Measurements from ENCODE around the gene RNASE4.
"Not testable (repeated sequence)": the region's sequence is repeated elsewhere in the genome, so short reads cannot be mapped to it uniquely, and the experiment has no call there.

Gene RNASE4, protein sequence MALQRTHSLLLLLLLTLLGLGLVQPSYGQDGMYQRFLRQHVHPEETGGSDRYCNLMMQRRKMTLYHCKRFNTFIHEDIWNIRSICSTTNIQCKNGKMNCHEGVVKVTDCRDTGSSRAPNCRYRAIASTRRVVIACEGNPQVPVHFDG

DNA sequence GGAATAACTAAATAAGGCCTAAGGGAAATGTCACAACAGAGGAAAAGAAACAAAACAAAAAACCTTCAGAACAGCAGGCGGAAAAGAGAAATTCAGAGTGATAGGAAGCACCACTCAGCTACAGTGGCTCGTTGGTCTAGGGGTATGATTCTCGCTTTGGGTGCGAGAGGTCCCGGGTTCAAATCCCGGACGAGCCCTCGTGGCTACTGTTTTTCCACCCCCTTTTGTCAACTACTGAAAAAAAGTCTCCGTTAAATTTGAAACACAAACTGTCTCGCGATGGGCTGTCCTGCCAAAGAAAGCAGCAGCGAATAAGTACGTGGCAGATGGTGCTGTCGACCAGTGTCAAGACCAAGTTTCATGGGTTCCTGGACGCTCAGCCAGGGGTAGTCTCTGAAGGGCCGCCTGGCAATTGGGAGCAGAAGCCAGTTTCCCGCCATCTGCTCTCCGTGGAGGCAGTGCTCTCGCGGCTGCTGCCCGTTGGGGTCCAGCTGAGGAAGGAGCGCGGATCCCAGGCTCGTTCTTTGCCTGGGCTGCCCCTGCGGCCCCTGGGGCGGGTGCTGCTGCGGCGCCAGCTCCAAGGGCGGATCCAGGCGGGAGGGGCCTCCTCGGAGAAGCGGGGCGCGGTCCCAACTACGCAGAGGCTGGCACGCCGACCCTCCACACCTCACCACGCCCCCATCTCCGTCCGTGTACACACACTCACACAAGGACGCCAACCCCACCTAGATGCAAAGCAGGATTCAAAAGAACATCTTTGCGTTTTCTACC lies at the start of gene RNASE4:
Gene RNASE4, plus strand, starts transcription at position 670 of the 771 bp plus-strand sequence. CDS start 14,812 bp downstream, outside the sequence.
- peak; percentile 87 for DNase-seq

DNA sequence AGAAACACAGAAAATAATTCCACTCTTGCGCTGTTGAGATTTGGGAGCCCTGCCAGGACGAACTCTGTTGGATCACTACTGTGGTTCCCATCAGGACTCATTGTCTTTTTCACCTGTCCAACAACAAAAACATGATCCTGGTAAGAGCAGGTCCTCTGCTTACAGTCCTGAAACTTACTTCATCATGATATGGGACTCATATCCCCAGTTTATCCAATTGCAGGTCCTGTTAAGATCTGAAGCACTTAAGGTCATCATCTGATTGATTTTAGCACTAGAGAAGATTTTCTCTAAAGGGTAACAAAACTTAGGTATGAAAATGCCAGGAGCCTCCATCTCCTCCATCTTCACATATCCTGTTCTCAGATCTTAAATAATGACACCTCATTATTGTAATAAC lies 42.8 kb upstream of the RNASE4 start, which contains the start of gene OR6S1:
Gene OR6S1, minus strand, starts transcription at position 101 of the 400 bp plus-strand sequence. Its CDS starts 0 bp downstream, at position 101.
- DNase-seq, result no peak

DNA sequence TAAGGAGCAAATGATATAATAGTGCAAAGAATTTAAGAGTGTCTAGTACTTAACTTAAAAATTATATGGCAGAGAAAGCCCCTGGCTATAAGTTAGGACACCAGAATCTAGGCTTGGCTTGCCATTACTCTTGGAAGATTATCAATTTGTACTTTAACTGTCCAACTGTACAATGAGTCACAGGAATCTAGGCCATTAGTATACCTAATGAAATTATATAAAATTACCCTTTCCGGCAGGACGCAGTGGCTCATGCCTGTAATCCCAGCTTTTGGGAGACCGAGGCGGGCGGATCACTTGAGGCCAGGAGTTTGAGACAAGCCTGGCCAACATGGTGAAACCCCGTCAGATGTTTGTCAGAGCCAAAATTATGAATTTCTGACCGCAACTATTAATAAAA lies 42.2 kb upstream of the RNASE4 start:
- DNase-seq, result no peak

DNA sequence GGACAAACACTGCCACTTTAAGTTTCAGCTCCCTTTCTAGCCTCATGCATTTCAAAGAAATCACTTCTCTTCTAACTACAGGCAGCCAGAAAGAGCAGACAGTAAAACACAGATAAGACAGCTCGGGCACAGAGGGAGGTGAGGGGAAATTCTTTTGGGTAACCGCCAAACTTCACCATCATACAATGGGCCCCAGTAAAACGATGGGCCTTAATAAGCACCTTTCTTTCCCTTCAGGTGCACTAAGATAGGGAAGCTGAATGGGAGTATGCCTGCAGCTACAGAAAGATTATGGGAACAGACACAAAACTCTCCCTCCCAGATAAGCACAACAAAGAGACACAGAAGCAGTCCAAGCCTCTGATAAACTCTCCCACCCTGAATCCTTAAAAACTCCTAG lies 41.6 kb upstream of the RNASE4 start:
- DNase-seq, result not testable (repeated sequence)

DNA sequence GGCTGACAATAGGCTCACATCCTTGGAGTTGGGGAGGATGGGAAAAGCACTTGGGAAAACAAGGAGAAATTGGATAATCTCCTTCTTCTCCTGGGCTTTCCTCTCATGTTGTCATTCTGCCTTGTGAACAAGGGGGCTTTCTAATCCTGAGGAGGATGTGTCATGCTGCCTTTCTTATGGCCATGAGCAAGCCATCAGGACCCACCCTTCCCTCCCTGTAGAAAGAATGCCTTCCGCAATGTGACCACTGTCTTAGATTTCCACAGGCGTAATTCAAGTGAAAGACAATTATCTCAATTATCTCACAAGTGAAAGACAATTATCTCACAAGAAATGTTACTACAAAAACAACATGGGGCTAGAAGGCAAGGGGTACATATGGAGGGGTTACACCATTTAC lies 39.8 kb upstream of the RNASE4 start:
- DNase-seq, result no peak

DNA sequence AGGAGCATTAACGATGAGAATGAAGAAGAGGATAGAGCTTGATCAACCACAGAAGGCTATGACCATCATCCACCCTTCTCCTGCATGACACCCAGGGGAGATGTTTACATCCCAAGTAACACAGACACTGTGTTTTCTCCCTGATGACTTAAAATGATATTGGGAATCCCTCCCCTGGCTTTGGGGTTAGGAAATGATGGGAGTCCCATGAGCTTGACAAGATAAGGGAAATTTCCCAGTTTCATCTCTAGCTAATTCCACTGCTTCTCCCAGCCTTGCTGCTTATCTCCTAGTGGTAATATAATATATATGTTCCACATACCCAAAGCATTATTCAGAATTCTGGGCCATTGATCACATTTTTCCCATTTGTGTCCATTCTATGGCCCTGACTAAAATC lies 38.9 kb upstream of the RNASE4 start:
- no peak for DNase-seq

DNA sequence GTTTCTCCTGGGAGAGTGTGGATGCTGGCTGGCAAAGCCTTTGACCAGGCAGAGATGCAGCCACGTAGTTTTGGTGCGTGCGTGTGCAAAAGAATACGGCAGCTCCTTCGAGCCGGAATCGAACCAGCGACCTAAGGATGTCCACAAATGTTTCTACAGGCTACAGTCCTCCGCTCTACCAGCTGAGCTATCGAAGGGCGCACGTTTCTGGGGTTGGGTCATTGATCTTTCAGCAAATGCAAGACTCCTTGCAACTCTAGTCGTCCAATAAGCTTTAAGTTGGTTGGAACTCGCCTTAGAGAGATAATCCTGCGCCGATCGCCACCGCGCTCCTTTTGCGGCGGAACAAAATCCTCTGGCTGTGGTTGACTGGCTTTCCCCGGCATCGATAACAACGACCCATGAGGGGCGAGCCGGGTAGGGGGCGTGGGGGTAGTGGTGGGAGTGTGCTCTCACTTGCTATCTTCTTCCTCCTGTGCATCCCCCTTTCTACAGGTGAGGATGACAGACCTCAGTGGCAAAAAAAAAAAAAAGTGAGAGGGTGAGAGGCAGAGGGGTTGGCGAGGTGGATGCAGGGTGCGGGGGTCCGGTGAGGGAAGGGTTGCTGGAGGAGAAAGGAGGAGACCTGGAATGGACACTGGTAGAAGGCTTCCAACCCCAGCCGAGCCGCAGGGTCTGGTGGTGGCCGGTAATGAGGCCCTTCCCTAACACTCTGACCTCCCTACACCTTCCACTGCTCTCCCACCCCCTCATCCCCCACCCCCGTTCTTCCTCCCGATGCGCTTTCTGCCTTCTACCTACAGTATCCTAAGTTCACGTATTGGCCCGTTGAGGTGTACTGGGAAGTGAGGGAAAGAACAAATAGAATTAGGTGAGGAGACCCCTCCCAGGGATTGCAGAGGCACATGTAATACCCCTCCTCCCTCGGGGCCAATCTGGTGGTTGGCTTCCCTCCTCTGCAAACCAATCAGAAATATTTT lies 31.1 kb upstream of the RNASE4 start:
- no peak for DNase-seq

DNA sequence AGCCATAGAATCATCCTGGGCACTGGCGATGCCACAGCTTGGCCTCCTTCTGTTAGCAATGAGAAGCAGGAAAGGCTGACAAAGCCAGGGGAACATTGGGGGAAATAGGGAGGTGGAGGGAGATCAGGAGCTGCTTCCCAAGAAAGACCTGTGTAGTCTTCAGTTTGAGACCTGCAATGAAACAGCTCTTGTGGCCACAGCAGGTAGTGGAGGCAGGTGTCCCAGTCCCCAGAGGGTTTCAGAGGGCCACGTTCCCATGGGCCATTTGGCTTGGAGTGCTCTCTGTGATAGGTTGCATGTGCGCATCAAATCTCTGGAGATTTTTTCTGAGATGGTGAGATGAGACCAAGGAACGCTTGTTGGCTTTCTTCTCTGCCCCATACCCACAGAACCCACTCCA lies 28.5 kb upstream of the RNASE4 start:
- DNase-seq, result no peak

DNA sequence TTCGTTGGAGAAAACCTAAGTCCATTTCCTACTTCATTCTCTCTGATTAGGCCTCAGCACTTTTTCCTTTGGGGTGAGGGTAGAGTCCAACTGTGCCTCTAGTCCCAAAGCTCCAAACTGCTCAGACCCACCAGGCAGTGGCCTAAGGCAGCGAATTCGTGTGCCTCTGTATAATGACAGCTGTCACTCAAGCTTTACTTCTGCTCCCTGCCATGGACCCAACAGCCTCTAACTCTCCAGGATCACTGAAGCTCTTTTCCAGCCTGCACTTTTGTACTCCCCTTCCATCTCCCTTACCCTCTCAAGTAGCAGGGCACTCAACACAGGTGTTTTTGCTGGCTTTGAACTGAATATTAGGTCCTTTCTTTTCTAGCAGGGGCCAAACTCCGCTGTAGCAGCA lies 28.1 kb upstream of the RNASE4 start:
- no peak for DNase-seq

DNA sequence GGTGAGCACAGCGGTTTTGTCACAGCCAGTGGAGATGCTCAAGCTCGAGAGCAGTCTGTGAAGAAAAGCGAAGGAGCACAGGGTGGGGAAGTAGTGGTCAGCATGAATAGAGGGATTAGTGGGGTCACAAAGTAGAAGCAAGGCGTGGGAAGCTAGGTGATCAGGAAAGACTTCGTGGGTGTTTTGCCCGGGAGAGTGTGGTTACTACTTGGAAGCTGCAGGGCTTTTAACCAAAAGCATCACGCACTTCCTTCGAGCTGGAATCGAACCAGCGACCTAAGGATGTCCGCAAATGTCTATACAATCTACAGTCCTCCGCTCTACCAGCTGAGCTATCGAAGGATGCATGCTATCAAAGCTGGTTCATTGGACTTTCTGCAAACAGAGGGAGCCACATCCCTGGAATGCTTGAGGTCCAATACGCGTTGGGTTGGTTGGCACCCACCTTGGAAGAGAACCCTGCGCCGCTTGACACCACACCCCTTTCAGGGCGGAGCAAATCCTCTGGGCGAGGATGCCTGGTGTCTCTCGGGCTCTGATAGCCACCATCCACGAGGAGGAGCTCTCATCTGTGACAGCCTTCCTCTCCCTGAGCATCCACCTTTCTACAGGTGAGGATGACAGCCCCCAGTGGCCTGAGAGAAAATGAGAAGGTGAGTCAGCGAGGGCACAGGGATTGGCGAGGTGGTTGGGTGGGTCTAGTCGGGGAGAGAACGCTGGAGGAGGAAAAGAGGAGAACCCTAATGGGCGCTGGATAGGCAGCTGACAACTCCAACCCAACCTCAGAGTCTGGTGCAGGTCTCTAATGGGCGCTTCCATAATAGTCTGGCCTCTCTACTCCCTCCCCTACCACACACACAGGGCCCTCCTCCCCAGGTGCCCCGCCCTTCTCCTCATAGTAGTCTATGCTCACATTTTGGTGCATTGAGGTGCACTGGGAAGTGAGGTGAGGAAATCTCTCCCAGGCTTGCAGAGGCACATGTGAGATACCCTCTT lies 26.8 kb upstream of the RNASE4 start:
- no peak for DNase-seq

DNA sequence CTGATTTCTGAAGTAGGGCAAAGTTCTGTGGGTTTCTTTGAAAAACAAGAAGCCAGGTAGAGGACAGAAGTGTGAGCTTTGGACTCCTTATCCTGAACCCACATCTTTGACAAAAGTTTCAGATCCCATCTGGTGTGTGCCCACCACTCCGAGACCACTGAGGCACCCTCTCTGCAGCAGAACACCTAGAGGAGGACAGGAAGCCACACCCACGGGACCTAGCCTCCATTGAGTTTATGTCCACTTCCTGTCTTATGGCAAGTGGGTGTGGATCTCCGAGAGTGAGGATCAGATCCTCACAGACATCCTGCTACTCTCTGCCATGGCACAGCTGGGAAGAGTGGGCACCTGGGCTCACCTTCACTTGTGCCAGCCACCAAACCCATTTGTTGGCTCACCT lies 26.1 kb upstream of the RNASE4 start:
- DNase-seq, result no peak

DNA sequence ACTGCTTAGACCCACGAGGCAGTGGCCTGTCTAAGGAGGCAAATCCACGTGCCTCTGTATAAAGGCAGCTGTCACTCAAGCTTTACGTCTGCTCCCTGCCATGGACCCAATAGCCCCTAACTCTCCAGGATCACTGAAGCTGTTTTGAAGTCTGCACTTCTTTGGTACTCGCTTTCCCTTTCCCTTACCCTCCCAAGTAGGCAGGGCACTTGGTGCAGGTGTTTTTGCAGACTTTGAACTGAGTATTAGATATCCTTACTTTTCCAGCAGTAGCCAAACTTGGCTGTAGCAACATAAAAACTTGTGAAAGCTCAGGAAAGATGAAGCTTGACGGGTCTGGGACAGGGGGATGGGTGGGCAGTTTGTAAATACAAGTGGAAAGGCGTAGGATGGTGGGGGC lies 25.0 kb upstream of the RNASE4 start:
- DNase-seq, result no peak

DNA sequence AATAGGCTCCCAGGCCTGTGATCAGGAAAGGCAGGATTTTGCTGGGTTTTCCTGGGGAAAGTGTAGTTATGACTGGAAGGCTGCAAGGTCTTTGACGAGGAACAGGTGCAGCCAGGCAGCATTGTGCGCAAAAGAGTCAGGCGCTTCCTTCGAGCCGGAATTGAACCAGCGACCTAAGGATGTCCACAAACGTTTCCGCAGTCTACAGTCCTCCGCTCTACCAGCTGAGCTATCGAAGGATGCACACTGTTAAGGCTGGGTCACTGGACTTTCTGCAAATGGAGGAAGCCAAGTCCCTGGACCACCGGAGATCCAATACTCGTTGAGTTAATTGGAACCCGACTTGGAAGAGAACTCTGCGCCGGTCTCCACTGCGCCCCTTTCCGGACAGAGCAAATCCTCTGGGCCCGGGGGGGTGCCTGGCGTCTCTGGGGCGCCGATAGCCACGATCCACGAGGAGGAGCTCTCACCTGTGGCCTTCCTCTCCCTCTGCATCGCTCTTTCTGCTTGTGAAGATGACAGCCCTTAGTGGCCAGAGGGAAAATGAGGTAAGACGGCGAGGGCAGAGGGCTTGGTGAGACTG lies 24.5 kb upstream of the RNASE4 start:
- no peak for DNase-seq

DNA sequence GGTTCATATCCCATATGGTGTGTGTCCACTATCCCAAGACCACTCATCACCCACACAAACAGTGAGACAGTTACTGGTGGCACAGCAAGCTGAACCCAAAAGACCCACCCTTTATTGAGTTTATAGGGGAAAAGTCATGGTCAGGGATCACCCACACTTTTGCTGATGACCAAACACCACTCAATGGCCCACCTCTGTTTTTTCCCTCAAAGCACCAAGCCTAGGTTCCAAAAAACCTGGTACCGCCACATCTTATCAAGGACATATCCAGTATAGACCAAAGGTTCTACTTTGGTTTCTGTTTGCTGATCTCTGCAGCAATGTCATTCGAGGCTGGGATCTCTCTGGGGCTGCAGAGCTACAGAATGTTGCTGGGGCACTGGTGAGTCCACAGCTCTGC lies 23.2 kb upstream of the RNASE4 start:
- no peak for DNase-seq

DNA sequence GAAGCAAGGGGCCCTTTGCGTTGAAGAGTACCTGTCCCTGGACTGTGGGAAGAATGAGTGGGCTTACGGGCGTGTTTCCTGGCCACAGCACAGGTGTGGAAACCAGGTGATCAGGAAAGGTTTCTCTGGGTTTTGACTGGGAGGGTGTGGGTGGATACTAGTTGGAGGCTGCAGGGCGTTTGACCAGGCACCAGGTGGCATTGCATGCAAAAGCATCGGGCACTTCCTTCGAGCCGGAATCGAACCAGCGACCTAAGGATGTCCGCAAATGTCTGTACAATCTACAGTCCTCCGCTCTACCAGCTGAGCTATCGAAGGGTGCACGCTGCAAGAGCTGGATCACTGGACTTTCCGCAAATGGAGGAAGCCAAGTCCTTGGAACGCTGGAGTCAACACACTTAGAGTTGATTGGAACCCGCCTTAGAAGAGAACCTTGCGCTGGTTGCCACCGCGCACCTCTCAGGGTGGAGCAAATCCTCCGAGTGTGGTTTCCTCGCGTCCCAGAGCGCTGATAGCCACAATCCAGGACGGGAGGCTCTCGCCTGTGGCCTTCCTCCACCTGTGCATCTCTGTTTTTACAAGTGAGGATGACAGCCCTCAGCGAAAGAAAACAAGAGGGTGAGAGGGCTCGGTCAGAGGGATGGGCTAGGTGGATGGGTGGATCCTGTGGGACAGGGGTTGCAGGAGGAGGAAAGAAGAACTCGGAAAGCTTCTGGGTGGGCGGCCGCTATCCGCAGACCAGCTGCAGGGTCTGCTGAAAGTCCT lies 21.2 kb upstream of the RNASE4 start:
- DNase-seq, result no peak

DNA sequence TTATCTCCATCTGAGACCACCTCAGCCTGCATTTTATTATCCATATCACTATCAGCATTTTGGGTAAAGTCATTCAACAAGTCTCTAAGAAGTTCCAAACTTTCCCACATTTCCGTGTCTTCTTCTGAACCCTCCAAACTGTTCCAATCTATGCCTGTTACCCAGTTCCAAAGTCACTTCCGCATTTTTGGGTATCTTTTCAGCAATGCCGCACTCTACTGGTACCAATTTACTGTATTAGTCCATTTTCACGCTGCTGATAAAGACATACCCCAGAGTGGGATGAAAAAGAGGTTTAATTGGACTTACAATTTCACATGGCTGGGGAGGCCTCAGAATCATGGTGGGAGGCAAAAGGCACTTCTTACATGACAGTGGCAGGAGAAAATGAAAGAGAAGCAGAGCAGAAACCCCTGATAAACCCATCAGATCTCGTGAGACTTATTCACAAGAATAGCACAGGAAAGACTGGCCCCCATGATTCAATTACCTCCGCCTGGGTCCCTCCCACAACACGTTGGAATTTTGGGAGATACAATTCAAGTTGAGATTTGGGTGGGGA lies 17.9 kb upstream of the RNASE4 start:
- DNase-seq, result not testable (repeated sequence)

DNA sequence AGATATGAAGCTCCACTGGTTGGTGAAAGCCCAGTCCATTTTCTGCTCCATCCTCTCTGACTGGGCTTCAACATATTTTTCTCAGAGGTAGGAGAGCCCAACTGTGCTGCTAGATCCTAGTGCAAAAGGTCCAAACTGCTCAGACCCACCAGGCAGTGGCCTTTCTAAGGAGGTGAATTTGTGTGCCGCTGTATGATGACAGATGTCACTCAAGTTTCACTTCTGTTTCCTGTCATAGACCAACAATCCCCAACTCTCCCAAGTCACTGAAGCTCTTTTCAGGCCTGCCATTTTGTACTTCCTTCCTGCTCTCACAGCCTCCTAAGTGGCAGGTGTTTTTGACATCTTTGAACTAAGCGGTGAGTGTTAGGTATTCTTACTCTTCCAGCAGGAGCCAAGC lies 16.4 kb upstream of the RNASE4 start:
- DNase-seq, result no peak

DNA sequence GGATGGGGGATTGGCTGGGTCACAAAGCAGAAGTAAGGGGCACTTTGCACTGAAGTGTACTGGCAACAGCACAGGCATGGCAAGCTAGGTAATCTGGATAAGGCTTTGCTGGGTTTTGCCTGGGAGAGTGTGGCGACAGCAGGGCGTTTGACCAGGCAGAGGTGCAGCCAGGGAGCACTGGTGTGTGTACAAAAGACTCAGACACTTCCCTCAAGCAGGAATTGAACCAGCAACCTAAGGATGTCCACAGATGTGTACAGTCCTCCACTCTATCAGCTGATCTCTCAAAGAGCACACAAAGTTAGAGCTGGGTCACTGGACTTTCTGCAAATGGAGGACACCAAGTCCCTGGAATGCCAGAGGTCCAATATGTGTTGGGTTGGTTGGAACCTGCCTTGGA lies 15.4 kb upstream of the RNASE4 start:
- DNase-seq, result no peak

DNA sequence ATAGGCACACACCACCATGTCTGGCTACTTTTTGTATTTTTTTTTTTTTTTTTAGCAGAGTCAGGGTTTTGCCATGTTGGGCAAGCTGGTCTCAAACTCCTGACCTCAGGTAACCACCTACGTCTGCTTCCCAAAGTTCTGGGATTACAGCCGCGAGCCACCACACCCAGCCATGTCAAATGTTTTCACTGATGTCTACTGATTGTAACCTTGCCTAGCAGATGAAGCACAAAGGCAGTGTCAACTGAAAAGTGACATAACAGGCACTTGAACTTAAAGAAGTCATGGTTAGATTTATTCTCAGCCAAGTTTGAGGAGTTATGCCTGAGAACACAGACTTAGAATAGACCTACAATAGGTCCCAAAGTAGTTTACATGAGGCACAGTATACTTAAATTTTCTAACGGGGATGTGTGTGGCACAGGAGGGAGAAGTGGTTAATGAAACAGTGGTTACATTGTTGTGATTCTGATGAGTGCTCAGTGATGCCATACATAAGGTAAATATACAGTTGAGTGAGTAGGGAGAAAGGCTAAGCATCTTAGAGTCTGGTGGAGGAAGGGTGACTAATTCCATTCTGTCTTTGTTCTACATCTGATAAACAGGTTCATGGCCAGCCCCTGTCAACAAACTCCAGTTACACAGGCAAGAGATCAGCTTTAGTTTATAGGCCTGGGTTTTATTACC lies 12.6 kb upstream of the RNASE4 start:
- DNase-seq, result no peak

DNA sequence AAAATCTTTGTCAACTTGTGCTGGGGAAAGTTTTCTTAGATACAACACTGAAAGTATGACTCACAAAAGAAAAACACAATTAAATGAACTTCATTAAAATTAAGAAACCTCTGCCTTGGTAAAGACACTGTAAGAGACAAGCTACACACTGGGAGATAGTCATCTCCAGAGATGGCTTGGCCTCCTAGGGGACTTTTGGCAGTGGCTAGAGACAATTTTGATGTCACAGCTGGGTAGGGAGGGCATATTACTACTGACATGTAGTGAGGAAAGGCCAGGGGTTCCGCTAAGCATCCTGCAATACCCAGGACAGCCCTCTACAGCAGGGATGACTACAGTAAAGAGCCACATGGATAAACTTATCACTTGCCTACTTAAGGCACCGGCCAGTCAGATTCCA lies 8.7 kb upstream of the RNASE4 start:
- DNase-seq, result no peak
